Measurements from ENCODE around the gene NTF4. TPM values are rescaled to one million over a fixed set of nuclear protein-coding genes. Genes with fewer than 3 reads are reported as not detected.

Gene NTF4
- total and polyA plus RNA-seq, 4 donors, result 0.83 TPM; not detected in 3

- Histone ChIP-seq H3K27ac (ENCODE audit: low read depth, low read length) (no peak overlapping the region), H3K36me3 (ENCODE audit: control insufficient read depth, insufficient read depth, low read length) (peaks cover 53% of the 10 kb centered on the region), H3K4me1 (ENCODE audit: control insufficient read depth, insufficient read depth, low read length) (peaks cover 31% of the 10 kb centered on the region), H3K9me3 (ENCODE audit: control insufficient read depth, insufficient read depth, low read length) (no peaks in the 10 kb centered on the region), H3K27me3 (ENCODE audit: control insufficient read depth, insufficient read depth, low read length) (peaks cover 40% of the 10 kb centered on the region), H3K4me3 (ENCODE audit: low read depth, low read length) (no peak overlapping the region)
- WGBS (ENCODE audit: insufficient coverage), result 95% methylated on average over 22 of the region's 29 CpGs
- no peak for DNase-seq (ENCODE audit: low read depth in 4 of 6, low spot score in 6 of 6)
Measured at GRCh38 chr19:49016067-49016839, 48.4 kb downstream of the NTF4 start.

- DNase-seq (ENCODE audit: low read depth in 4 of 6, low spot score in 6 of 6), result no peak
Measured at GRCh38 chr19:49014870-49015255, 49.8 kb downstream of the NTF4 start.

GRCh38 chr19:49014123-49014869 lies 50.3 kb downstream of the NTF4 start:
- H3K36me3 ChIP-seq (ENCODE audit: control insufficient read depth, insufficient read depth, low read length), result peaks cover 72% of the 10 kb centered on the region
- WGBS (ENCODE audit: insufficient coverage), result 95% methylated on average over 29 of the region's 32 CpGs
- H3K4me1 ChIP-seq (ENCODE audit: control insufficient read depth, insufficient read depth, low read length), result peaks cover 23% of the 10 kb centered on the region
- no peaks in the 10 kb centered on the region for H3K9me3 ChIP-seq (ENCODE audit: control insufficient read depth, insufficient read depth, low read length)
- H3K27ac ChIP-seq (ENCODE audit: low read depth, low read length), result no peak overlapping the region
- no peak for DNase-seq (ENCODE audit: low read depth in 4 of 6, low spot score in 6 of 6)
- no peak overlapping the region for H3K4me3 ChIP-seq (ENCODE audit: low read depth, low read length)
- peaks cover 22% of the 10 kb centered on the region for H3K27me3 ChIP-seq (ENCODE audit: control insufficient read depth, insufficient read depth, low read length)

More at GRCh38 chr19:49014870-49015255, 49.8 kb downstream of the NTF4 start:
- 97% methylated on average over 18 of the region's 18 CpGs for WGBS (ENCODE audit: insufficient coverage)
- peaks cover 28% of the 10 kb centered on the region for H3K27me3 ChIP-seq (ENCODE audit: control insufficient read depth, insufficient read depth, low read length)
- H3K4me3 ChIP-seq (ENCODE audit: low read depth, low read length), result no peak overlapping the region
- no peaks in the 10 kb centered on the region for H3K9me3 ChIP-seq (ENCODE audit: control insufficient read depth, insufficient read depth, low read length)
- H3K4me1 ChIP-seq (ENCODE audit: control insufficient read depth, insufficient read depth, low read length), result peaks cover 28% of the 10 kb centered on the region
- H3K27ac ChIP-seq (ENCODE audit: low read depth, low read length), result no peak overlapping the region
- H3K36me3 ChIP-seq (ENCODE audit: control insufficient read depth, insufficient read depth, low read length), result peaks cover 67% of the 10 kb centered on the region

- Histone ChIP-seq H3K4me1 (ENCODE audit: control insufficient read depth, insufficient read depth, low read length) (no peaks in the 10 kb centered on the region), H3K36me3 (ENCODE audit: control insufficient read depth, insufficient read depth, low read length) (peaks cover 81% of the 10 kb centered on the region), H3K27ac (ENCODE audit: low read depth, low read length) (no peak overlapping the region), H3K9me3 (ENCODE audit: control insufficient read depth, insufficient read depth, low read length) (no peaks in the 10 kb centered on the region), H3K27me3 (ENCODE audit: control insufficient read depth, insufficient read depth, low read length) (no peaks in the 10 kb centered on the region), H3K4me3 (ENCODE audit: low read depth, low read length) (no peak overlapping the region)
- WGBS (ENCODE audit: insufficient coverage), result 83% methylated on average over 13 of the region's 17 CpGs
- no peak for DNase-seq (ENCODE audit: low read depth in 4 of 6, low spot score in 6 of 6)
Measured at GRCh38 chr19:49011194-49011593, 53.4 kb downstream of the NTF4 start.

Small RNA genes within 50 kb of the gene (small RNA-seq; reads per million reads assigned to genes)
- gene RN7SL708P (ENCODE audit: low replicate concordance), result not detected

Other genes starting within 250 kb of the NTF4 start
- gene HSD17B14, start 228.3 kb downstream of the NTF4 start, total RNA-seq, result 10 to 100 TPM in 1 of 2 donors, 1 to 10 TPM in 1; 6.9 to 25.5 TPM
- gene HSD17B14, start 228.3 kb downstream of the NTF4 start, polyA plus RNA-seq (ENCODE audit: insufficient read length in 2 of 2), result 10 to 100 TPM; 15.7 to 19.4 TPM
- gene PLEKHA4, start 196.2 kb downstream of the NTF4 start, total RNA-seq, result 10 to 100 TPM; 11.6 to 32.3 TPM
- 10 to 100 TPM; 17.3 to 43.0 TPM for gene PLEKHA4, start 196.2 kb downstream of the NTF4 start, polyA plus RNA-seq (ENCODE audit: insufficient read length in 2 of 2)
- gene PPP1R15A, start 192.4 kb downstream of the NTF4 start, total RNA-seq, result 10 to 100 TPM; 30.6 to 42.5 TPM
- gene PPP1R15A, start 192.4 kb downstream of the NTF4 start, polyA plus RNA-seq (ENCODE audit: insufficient read length in 2 of 2), result 10 to 100 TPM; 26.6 to 33.4 TPM
- gene TULP2, start 166.1 kb downstream of the NTF4 start, total RNA-seq, result under 1 TPM; 0.20 to 0.50 TPM
- gene TULP2, start 166.1 kb downstream of the NTF4 start, polyA plus RNA-seq (ENCODE audit: insufficient read length in 2 of 2), result 1 to 10 TPM in 1 of 2 donors, under 1 TPM in 1; 0.84 to 1.4 TPM
- 100 to 1,000 TPM in 1 of 2 donors, 10 to 100 TPM in 1; 94.4 to 149 TPM for gene NUCB1, start 164.5 kb downstream of the NTF4 start, total RNA-seq
- gene NUCB1, start 164.5 kb downstream of the NTF4 start, polyA plus RNA-seq (ENCODE audit: insufficient read length in 2 of 2), result 100 to 1,000 TPM; 166 to 213 TPM
- 1 to 10 TPM in 1 of 2 donors, under 1 TPM in 1; 0.59 to 1.4 TPM for gene DHDH, start 131.1 kb downstream of the NTF4 start, total RNA-seq
- gene DHDH, start 131.1 kb downstream of the NTF4 start, polyA plus RNA-seq (ENCODE audit: insufficient read length in 2 of 2), result 1 to 10 TPM; 2.7 to 4.6 TPM
- gene BAX, start 109.9 kb downstream of the NTF4 start, total RNA-seq, result 10 to 100 TPM; 23.5 to 40.4 TPM
- gene BAX, start 109.9 kb downstream of the NTF4 start, polyA plus RNA-seq (ENCODE audit: insufficient read length in 2 of 2), result 10 to 100 TPM; 86.0 to 91.3 TPM
- 1,000 to 10,000 TPM in 1 of 2 donors, 100 to 1,000 TPM in 1; 830 to 1,568 TPM for gene FTL, start 99.5 kb downstream of the NTF4 start, total RNA-seq
- 1,000 to 10,000 TPM; 1,197 to 1,255 TPM for gene FTL, start 99.5 kb downstream of the NTF4 start, polyA plus RNA-seq (ENCODE audit: insufficient read length in 2 of 2)
- gene GYS1, start 71.5 kb downstream of the NTF4 start, total RNA-seq, result 10 to 100 TPM; 22.0 to 30.9 TPM
- gene GYS1, start 71.5 kb downstream of the NTF4 start, polyA plus RNA-seq (ENCODE audit: insufficient read length in 2 of 2), result 10 to 100 TPM; 35.4 to 47.5 TPM
- gene RUVBL2, start 70.9 kb downstream of the NTF4 start, total RNA-seq, result 100 to 1,000 TPM in 1 of 2 donors, 10 to 100 TPM in 1; 80.4 to 101 TPM
- 100 to 1,000 TPM; 106 to 109 TPM for gene RUVBL2, start 70.9 kb downstream of the NTF4 start, polyA plus RNA-seq (ENCODE audit: insufficient read length in 2 of 2)
- gene LHB, start 47.7 kb downstream of the NTF4 start, total RNA-seq, result not detected
- gene LHB, start 47.7 kb downstream of the NTF4 start, polyA plus RNA-seq (ENCODE audit: insufficient read length in 2 of 2), result under 1 TPM in 1 of 2 donors, not detected in 1; 0.32 TPM
- under 1 TPM in 1 of 2 donors, not detected in 1; 0.72 TPM for gene CGB3, start 40.5 kb downstream of the NTF4 start, total RNA-seq
- under 1 TPM in 1 of 2 donors, not detected in 1; 0.73 TPM for gene CGB3, start 40.5 kb downstream of the NTF4 start, polyA plus RNA-seq (ENCODE audit: insufficient read length in 2 of 2)
- gene CGB2, start 32.9 kb downstream of the NTF4 start, total RNA-seq, result not detected
- gene CGB2, start 32.9 kb downstream of the NTF4 start, polyA plus RNA-seq (ENCODE audit: insufficient read length in 2 of 2), result not detected
- gene CGB1, start 27.9 kb downstream of the NTF4 start, total RNA-seq, result not detected
- not detected for gene CGB1, start 27.9 kb downstream of the NTF4 start, polyA plus RNA-seq (ENCODE audit: insufficient read length in 2 of 2)
- gene CGB5, start 21.0 kb downstream of the NTF4 start, total RNA-seq, result 1 to 10 TPM in 1 of 2 donors, not detected in 1; 1.4 TPM
- gene CGB5, start 21.0 kb downstream of the NTF4 start, polyA plus RNA-seq (ENCODE audit: insufficient read length in 2 of 2), result not detected
- gene CGB8, start 15.7 kb downstream of the NTF4 start, total RNA-seq, result under 1 TPM in 1 of 2 donors, not detected in 1; 0.72 TPM
- not detected for gene CGB8, start 15.7 kb downstream of the NTF4 start, polyA plus RNA-seq (ENCODE audit: insufficient read length in 2 of 2)
- under 1 TPM in 1 of 2 donors, not detected in 1; 0.17 TPM for gene CGB7, start 7.1 kb downstream of the NTF4 start, total RNA-seq
- under 1 TPM; 0.16 to 0.29 TPM for gene CGB7, start 7.1 kb downstream of the NTF4 start, polyA plus RNA-seq (ENCODE audit: insufficient read length in 2 of 2)
- gene KCNA7, start 7.9 kb upstream of the NTF4 start, total RNA-seq, result not detected
- under 1 TPM in 1 of 2 donors, not detected in 1; 0.08 TPM for gene KCNA7, start 7.9 kb upstream of the NTF4 start, polyA plus RNA-seq (ENCODE audit: insufficient read length in 2 of 2)
- 100 to 1,000 TPM; 125 to 241 TPM for gene SNRNP70, start 20.6 kb upstream of the NTF4 start, total RNA-seq
- gene SNRNP70, start 20.6 kb upstream of the NTF4 start, polyA plus RNA-seq (ENCODE audit: insufficient read length in 2 of 2), result 100 to 1,000 TPM; 345 to 463 TPM
- 10 to 100 TPM; 20.7 to 23.5 TPM for gene LIN7B, start 49.6 kb upstream of the NTF4 start, total RNA-seq
- 10 to 100 TPM; 56.8 to 62.7 TPM for gene LIN7B, start 49.6 kb upstream of the NTF4 start, polyA plus RNA-seq (ENCODE audit: insufficient read length in 2 of 2)
- 1 to 10 TPM in 1 of 2 donors, under 1 TPM in 1; 0.40 to 3.1 TPM for gene C19orf73, start 54.3 kb upstream of the NTF4 start, total RNA-seq
- gene C19orf73, start 54.3 kb upstream of the NTF4 start, polyA plus RNA-seq (ENCODE audit: insufficient read length in 2 of 2), result 1 to 10 TPM; 2.3 to 3.1 TPM
- gene PPFIA3, start 54.7 kb upstream of the NTF4 start, total RNA-seq, result 10 to 100 TPM; 21.1 to 29.0 TPM
- gene PPFIA3, start 54.7 kb upstream of the NTF4 start, polyA plus RNA-seq (ENCODE audit: insufficient read length in 2 of 2), result 10 to 100 TPM; 83.1 to 92.2 TPM
- gene HRC, start 90.6 kb upstream of the NTF4 start, total RNA-seq, result 10 to 100 TPM in 1 of 2 donors, 1 to 10 TPM in 1; 1.5 to 10.5 TPM
- gene HRC, start 90.6 kb upstream of the NTF4 start, polyA plus RNA-seq (ENCODE audit: insufficient read length in 2 of 2), result 1 to 10 TPM; 2.7 to 2.8 TPM
- 10 to 100 TPM in 1 of 2 donors, 1 to 10 TPM in 1; 9.2 to 11.7 TPM for gene TRPM4, start 93.0 kb upstream of the NTF4 start, total RNA-seq
- 10 to 100 TPM; 18.5 to 30.7 TPM for gene TRPM4, start 93.0 kb upstream of the NTF4 start, polyA plus RNA-seq (ENCODE audit: insufficient read length in 2 of 2)